Loucy (cell line): Measurements from ENCODE around the gene TMEM131.
"Not testable (repeated sequence)": the region's sequence is repeated elsewhere in the genome, so short reads cannot be mapped to it uniquely, and the experiment has no call there.

Experiments
- CTCF ChIP-seq: fragments of 200-600 bp; sonication (generic); conservative IDR thresholded peaks from 2 replicates; pipeline ENCODE4 v1.5.1; 2014; ENCODE audit warnings: mild to moderate bottlenecking, antibody characterized with exemption, low read length
- EZH2phosphoT487 ChIP-seq: fragments of 200-600 bp; IDR thresholded peaks from 2 replicates; pipeline ENCODE4 v1.6.1; 2018; ENCODE audit warnings: antibody characterized with exemption, mild to moderate bottlenecking, moderate library complexity, borderline replicate concordance

GRCh38 chr2:97853057-97853456 is 142.7 kb downstream of the TMEM131 start:
- TF ChIP-seq CTCF, EZH2phosphoT487: not testable (repeated sequence)
